Neutrophil (primary cell): ENCODE data around the gene NCAPD3.

Experiments
- H3K27ac ChIP-seq: fragments of 200-600 bp; sonication (generic); 2 replicates; pipeline ENCODE4 v1.5.1; 2016; ENCODE audit warnings: mild to moderate bottlenecking, moderate library complexity
- H3K27me3 ChIP-seq: fragments of 200-600 bp; sonication (generic); 2 replicates; pipeline ENCODE4 v1.6.0; 2016; ENCODE audit warnings: mild to moderate bottlenecking
- H3K36me3 ChIP-seq: fragments of 200-600 bp; sonication (generic); 2 replicates; pipeline ENCODE4 v1.5.1; 2017
- H3K4me1 ChIP-seq, 2 experiments: fragments of 200-600 bp in 1 of 2; sonication (generic) in 1 of 2; 1 replicate in 1 of 2; 2 replicates in 1 of 2; pipeline versions ENCODE4 v1.5.1 to v1.6.1; 2013 to 2016; ENCODE audit warnings: low read depth in 1 of 2, low read length in 1 of 2, mild to moderate bottlenecking in 1 of 2, moderate library complexity in 1 of 2; ENCODE audit not compliant: control insufficient read depth in 1 of 2, insufficient read depth in 1 of 2
- H3K4me3 ChIP-seq, 2 experiments: fragments of 200-600 bp in 1 of 2; sonication (generic) in 1 of 2; 1 replicate in 1 of 2; 2 replicates in 1 of 2; pipeline ENCODE4 v1.5.1; 2013 to 2016; ENCODE audit warnings: low read depth in 1 of 2, low read length in 1 of 2, mild to moderate bottlenecking in 1 of 2, moderate library complexity in 1 of 2
- H3K9me3 ChIP-seq: fragments of 200-600 bp; sonication (generic); 2 replicates; pipeline ENCODE4 v1.5.1; 2016
- CTCF ChIP-seq: fragments of 200-600 bp; sonication (generic); IDR thresholded peaks from 2 replicates; pipeline ENCODE4 v1.5.1; 2016; ENCODE audit warnings: antibody characterized with exemption

NCAPD3 gene

GRCh38 chr11:134223836-134224709 lies at the start of gene NCAPD3, which contains the start of gene VPS26B:
NCAPD3 (minus strand) TSS chr11:134223967; CDS start chr11:134223926, 41 bp downstream.
VPS26B (plus strand) TSS chr11:134224671; CDS start chr11:134225123, 452 bp downstream.
- TF ChIP-seq CTCF, result peak; percentile 19
- peaks cover 40 to 46% of the 10 kb centered on the region in 2 experiments for H3K4me1 ChIP-seq

GRCh38 chr11:134273317-134273712 lies 49.5 kb upstream of the NCAPD3 start:
- peaks cover 11 to 17% of the 10 kb centered on the region in 2 experiments for H3K4me1 ChIP-seq
- no peak for TF ChIP-seq CTCF
- no peak overlapping the region for H3K27ac ChIP-seq
- H3K27me3 ChIP-seq, result peaks cover 97% of the 10 kb centered on the region
- H3K36me3 ChIP-seq, result no peaks in the 10 kb centered on the region
- no peaks in the 10 kb centered on the region for H3K9me3 ChIP-seq
- no peak overlapping the region for H3K4me3 ChIP-seq

More at GRCh38 chr11:134223836-134224709, at the start of gene NCAPD3, which contains the start of gene VPS26B:
- Histone ChIP-seq H3K36me3 (peaks cover 3% of the 10 kb centered on the region), H3K4me3 (peak within 1 kb of the TSS; percentile 93 to 100), H3K9me3 (no peaks in the 10 kb centered on the region), H3K27ac (peak within 1 kb of the TSS; percentile 93), H3K27me3 (no peaks in the 10 kb centered on the region)

- H3K27me3 ChIP-seq, result peaks cover 90% of the 10 kb centered on the region
- no peak overlapping the region for H3K4me3 ChIP-seq
- no peak overlapping the region for H3K27ac ChIP-seq
- no peaks in the 10 kb centered on the region for H3K9me3 ChIP-seq
- H3K36me3 ChIP-seq, result no peaks in the 10 kb centered on the region
- no peak for TF ChIP-seq CTCF
- H3K4me1 ChIP-seq, result peaks cover 11 to 23% of the 10 kb centered on the region in 2 experiments
Observed at GRCh38 chr11:134272381-134273316, 48.9 kb upstream of the NCAPD3 start.

GRCh38 chr11:134271978-134272377 lies 48.2 kb upstream of the NCAPD3 start:
- H3K9me3 ChIP-seq, result no peaks in the 10 kb centered on the region
- TF ChIP-seq CTCF, result no peak
- peaks cover 84% of the 10 kb centered on the region for H3K27me3 ChIP-seq
- H3K27ac ChIP-seq, result no peak overlapping the region
- H3K36me3 ChIP-seq, result no peaks in the 10 kb centered on the region
- peaks cover 18 to 29% of the 10 kb centered on the region in 2 experiments for H3K4me1 ChIP-seq
- no peak overlapping the region for H3K4me3 ChIP-seq

- no peaks in the 10 kb centered on the region for H3K9me3 ChIP-seq
- TF ChIP-seq CTCF, result no peak
- no peak overlapping the region for H3K27ac ChIP-seq
- H3K27me3 ChIP-seq, result peaks cover 67% of the 10 kb centered on the region
- H3K36me3 ChIP-seq, result peaks cover under 1% of the 10 kb centered on the region
- no peak overlapping the region for H3K4me3 ChIP-seq
- H3K4me1 ChIP-seq, result peaks cover 14 to 25% of the 10 kb centered on the region in 2 experiments
Observed at GRCh38 chr11:134270250-134270714, 46.5 kb upstream of the NCAPD3 start.
